ENCODE measurements around the gene GOLM1.

GOLM1 gene

GRCh38 chr9:86043999-86044398, 55.4 kb downstream of the GOLM1 start:
- ATAC-seq (ENCODE audit: insufficient read depth, low read depth) (no peak), DNase-seq (no peak)
- H3K27ac ChIP-seq (ENCODE audit: low read length): no peak overlapping the region
- H3K9me3 ChIP-seq (ENCODE audit: insufficient read depth, low read length, severe bottlenecking): no peaks in the 10 kb centered on the region
- H3K79me2 ChIP-seq (ENCODE audit: insufficient read depth, low read length): no peaks in the 10 kb centered on the region
- no peaks in the 10 kb centered on the region for H4K20me1 ChIP-seq (ENCODE audit: insufficient read depth, low read length)
- H3K4me3 ChIP-seq (ENCODE audit: low read depth in 1 of 2, low read length in 2 of 2): no peak overlapping the region
- no peaks in the 10 kb centered on the region for H3K36me3 ChIP-seq (ENCODE audit: insufficient read depth, low read length)
- no peaks in the 10 kb centered on the region for H3K27me3 ChIP-seq (ENCODE audit: insufficient read depth, low read length, poor library complexity)
- no peak overlapping the region for H2AFZ ChIP-seq (ENCODE audit: low read depth, low read length)
- H3K9ac ChIP-seq (ENCODE audit: low read depth, low read length): no peak overlapping the region
- no peak overlapping the region for H3K4me2 ChIP-seq (ENCODE audit: insufficient read depth, low read length)
- no peaks in the 10 kb centered on the region for H3K4me1 ChIP-seq (ENCODE audit: insufficient read depth, low read length)
- TF ChIP-seq CTCF (IDR thresholded peaks at IDR 0.05; ENCODE audit: borderline replicate concordance, extremely low read depth, low read length, poor library complexity, severe bottlenecking): peak; percentile 34
- TF ChIP-seq EZH2 (IDR thresholded peaks at IDR 0.05; ENCODE audit: borderline replicate concordance, low read depth, low read length, severe bottlenecking): no peak

GRCh38 chr9:86043586-86043985, 55.8 kb downstream of the GOLM1 start:
- H3K4me1 ChIP-seq (ENCODE audit: insufficient read depth, low read length): no peaks in the 10 kb centered on the region
- no peaks in the 10 kb centered on the region for H3K79me2 ChIP-seq (ENCODE audit: insufficient read depth, low read length)
- H3K27me3 ChIP-seq (ENCODE audit: insufficient read depth, low read length, poor library complexity): no peaks in the 10 kb centered on the region
- no peak overlapping the region for H3K4me2 ChIP-seq (ENCODE audit: insufficient read depth, low read length)
- TF ChIP-seq CTCF (IDR thresholded peaks at IDR 0.05; ENCODE audit: borderline replicate concordance, extremely low read depth, low read length, poor library complexity, severe bottlenecking) (no peak), EZH2 (IDR thresholded peaks at IDR 0.05; ENCODE audit: borderline replicate concordance, low read depth, low read length, severe bottlenecking) (no peak)
- no peaks in the 10 kb centered on the region for H3K36me3 ChIP-seq (ENCODE audit: insufficient read depth, low read length)
- ATAC-seq (ENCODE audit: insufficient read depth, low read depth) (no peak), DNase-seq (no peak)
- H3K4me3 ChIP-seq (ENCODE audit: low read depth in 1 of 2, low read length in 2 of 2): no peak overlapping the region
- no peaks in the 10 kb centered on the region for H3K9me3 ChIP-seq (ENCODE audit: insufficient read depth, low read length, severe bottlenecking)
- no peaks in the 10 kb centered on the region for H4K20me1 ChIP-seq (ENCODE audit: insufficient read depth, low read length)
- no peak overlapping the region for H3K27ac ChIP-seq (ENCODE audit: low read length)
- no peak overlapping the region for H2AFZ ChIP-seq (ENCODE audit: low read depth, low read length)
- no peak overlapping the region for H3K9ac ChIP-seq (ENCODE audit: low read depth, low read length)

GRCh38 chr9:86042199-86042978, 57.0 kb downstream of the GOLM1 start:
- no peak overlapping the region for H3K4me2 ChIP-seq (ENCODE audit: insufficient read depth, low read length)
- DNase-seq (no peak), ATAC-seq (ENCODE audit: insufficient read depth, low read depth) (no peak)
- H4K20me1 ChIP-seq (ENCODE audit: insufficient read depth, low read length): no peaks in the 10 kb centered on the region
- no peaks in the 10 kb centered on the region for H3K9me3 ChIP-seq (ENCODE audit: insufficient read depth, low read length, severe bottlenecking)
- no peak for TF ChIP-seq CTCF (IDR thresholded peaks at IDR 0.05; ENCODE audit: borderline replicate concordance, extremely low read depth, low read length, poor library complexity, severe bottlenecking)
- no peak for TF ChIP-seq EZH2 (IDR thresholded peaks at IDR 0.05; ENCODE audit: borderline replicate concordance, low read depth, low read length, severe bottlenecking)
- H2AFZ ChIP-seq (ENCODE audit: low read depth, low read length): no peak overlapping the region
- H3K27me3 ChIP-seq (ENCODE audit: insufficient read depth, low read length, poor library complexity): no peaks in the 10 kb centered on the region
- no peaks in the 10 kb centered on the region for H3K4me1 ChIP-seq (ENCODE audit: insufficient read depth, low read length)
- no peaks in the 10 kb centered on the region for H3K36me3 ChIP-seq (ENCODE audit: insufficient read depth, low read length)
- H3K4me3 ChIP-seq (ENCODE audit: low read depth in 1 of 2, low read length in 2 of 2): no peak overlapping the region
- H3K27ac ChIP-seq (ENCODE audit: low read length): no peak overlapping the region
- H3K79me2 ChIP-seq (ENCODE audit: insufficient read depth, low read length): no peaks in the 10 kb centered on the region
- H3K9ac ChIP-seq (ENCODE audit: low read depth, low read length): no peak overlapping the region
